NB4 (cell line): ENCODE data around the gene PRKG2.

Experiments
- DNase-seq: peaks from one replicate; pipeline ENCODE4 v3.0.0; 2010; ENCODE audit warnings: low read depth
- H3K4me3 ChIP-seq: one replicate; pipeline ENCODE4 v1.5.1; 2011; ENCODE audit warnings: mild to moderate bottlenecking, low read depth, low read length, moderate library complexity
- CTCF ChIP-seq: IDR thresholded peaks from one replicate; pipeline ENCODE4 v1.5.1; 2012; ENCODE audit warnings: low read depth, low read length
- MAX ChIP-seq: IDR thresholded peaks from 2 replicates; pipeline ENCODE4 v1.6.1; 2011; ENCODE audit warnings: low read depth, low read length
- MYC ChIP-seq: IDR thresholded peaks from 2 replicates; pipeline ENCODE4 v1.6.1; 2011; ENCODE audit warnings: low read depth, low read length
- POLR2A ChIP-seq: IDR thresholded peaks from 2 replicates; pipeline ENCODE4 v1.6.1; 2011; ENCODE audit warnings: mild to moderate bottlenecking; ENCODE audit not compliant: insufficient read length; ENCODE audit errors: extremely low read depth

Gene PRKG2

GRCh38 chr4:81211956-81212355 lies 3.1 kb downstream of the PRKG2 start:
- H3K4me3 ChIP-seq: no peak overlapping the region
- TF ChIP-seq POLR2A (no peak), CTCF (no peak), MYC (no peak), MAX (no peak)
- no peak for DNase-seq

- no peak for TF ChIP-seq MYC
- TF ChIP-seq MAX: no peak
- no peak for TF ChIP-seq CTCF
- no peak for TF ChIP-seq POLR2A
- no peak overlapping the region for H3K4me3 ChIP-seq
- DNase-seq: peak; percentile 47
These were observed 7.2 kb downstream of the PRKG2 start for GRCh38 chr4:81207828-81208227.

- DNase-seq: no peak
- TF ChIP-seq POLR2A (no peak), MAX (no peak), MYC (no peak), CTCF (no peak)
- no peak overlapping the region for H3K4me3 ChIP-seq
These were observed 9.7 kb downstream of the PRKG2 start for GRCh38 chr4:81205302-81205701.

- H3K4me3 ChIP-seq: no peak overlapping the region
- TF ChIP-seq MAX (no peak), CTCF (no peak), MYC (no peak), POLR2A (no peak)
- DNase-seq: no peak
These were observed 10.5 kb downstream of the PRKG2 start for GRCh38 chr4:81204571-81204970.

- H3K4me3 ChIP-seq: no peak overlapping the region
- no peak for DNase-seq
- TF ChIP-seq POLR2A (no peak), MAX (no peak), CTCF (no peak), MYC (no peak)
These were observed 15.2 kb downstream of the PRKG2 start for GRCh38 chr4:81199831-81200230.

- TF ChIP-seq POLR2A (no peak), MYC (no peak), CTCF (no peak), MAX (no peak)
- no peak overlapping the region for H3K4me3 ChIP-seq
- no peak for DNase-seq
These were observed 16.4 kb downstream of the PRKG2 start for GRCh38 chr4:81198609-81199008.
